CD4-positive, alpha-beta T cell treated with Interleukin-15 for 1 hour (primary cell): ENCODE results near the gene RACGAP1.

Experiments
- DNase-seq: peaks from one replicate; pipeline ENCODE4 v3.0.0-alpha.2; 2020

The RACGAP1 gene

DNA sequence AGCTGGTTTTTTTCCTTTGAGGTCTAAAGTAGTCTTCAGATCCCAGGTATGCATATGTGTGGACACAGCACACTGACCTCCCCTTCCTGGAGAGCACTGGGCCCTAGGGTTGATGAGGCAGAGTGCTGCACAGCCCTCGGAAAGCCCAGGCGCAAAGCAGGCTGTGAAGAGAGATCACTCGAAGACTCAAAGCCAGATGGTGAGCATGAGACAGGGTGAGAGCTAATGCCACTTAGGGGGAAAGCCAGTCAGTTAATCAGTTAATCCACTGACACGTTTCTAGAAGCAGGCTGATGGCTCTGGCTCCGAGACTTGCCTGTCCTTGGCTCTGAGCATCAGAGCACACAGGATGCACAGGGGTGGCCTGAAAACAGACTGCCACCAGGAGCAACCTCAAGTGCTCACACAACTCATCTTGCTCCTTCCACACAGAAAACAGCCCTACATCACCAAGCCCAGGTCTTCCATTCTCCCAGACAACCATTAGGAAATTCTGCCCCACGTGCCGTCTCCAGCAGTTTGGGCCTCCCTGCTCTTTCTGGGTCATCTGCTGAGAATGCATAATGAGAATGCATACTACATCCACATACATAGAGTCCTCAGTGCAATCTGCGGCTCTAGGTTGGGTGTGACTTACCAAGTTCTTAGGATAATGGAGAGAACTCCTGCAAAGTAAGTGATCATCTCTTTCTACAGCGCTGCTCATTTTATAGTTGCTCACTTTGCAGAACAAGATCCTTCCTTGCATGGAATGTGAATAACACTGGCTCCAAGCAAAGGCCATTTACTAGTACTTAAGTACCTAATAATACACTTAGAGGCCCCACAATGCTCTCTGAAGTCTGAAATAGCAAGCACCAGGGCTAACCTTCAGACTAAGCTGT is 40.6 kb downstream of the RACGAP1 start:
- DNase-seq, result no peak

DNA sequence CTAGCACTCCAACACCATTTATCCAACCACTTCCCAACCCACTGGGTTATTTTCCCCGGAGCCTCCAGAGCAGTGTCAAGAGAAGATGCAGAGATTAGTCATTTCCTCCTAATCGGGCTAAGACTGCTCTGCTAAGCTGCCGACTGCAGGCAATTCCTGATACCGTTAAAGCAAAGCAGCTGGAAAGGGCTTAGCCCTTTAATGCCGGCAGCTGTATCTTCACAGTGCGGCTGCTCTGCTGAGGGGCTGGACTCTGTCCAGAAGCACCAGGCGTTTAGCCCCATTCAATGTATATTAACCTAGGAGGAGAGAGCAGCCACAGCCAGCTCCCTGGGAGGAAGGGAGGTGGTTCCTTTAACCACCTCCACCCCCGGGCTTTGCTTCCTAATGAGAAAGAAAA is 41.4 kb downstream of the RACGAP1 start:
- DNase-seq, result no peak

DNA sequence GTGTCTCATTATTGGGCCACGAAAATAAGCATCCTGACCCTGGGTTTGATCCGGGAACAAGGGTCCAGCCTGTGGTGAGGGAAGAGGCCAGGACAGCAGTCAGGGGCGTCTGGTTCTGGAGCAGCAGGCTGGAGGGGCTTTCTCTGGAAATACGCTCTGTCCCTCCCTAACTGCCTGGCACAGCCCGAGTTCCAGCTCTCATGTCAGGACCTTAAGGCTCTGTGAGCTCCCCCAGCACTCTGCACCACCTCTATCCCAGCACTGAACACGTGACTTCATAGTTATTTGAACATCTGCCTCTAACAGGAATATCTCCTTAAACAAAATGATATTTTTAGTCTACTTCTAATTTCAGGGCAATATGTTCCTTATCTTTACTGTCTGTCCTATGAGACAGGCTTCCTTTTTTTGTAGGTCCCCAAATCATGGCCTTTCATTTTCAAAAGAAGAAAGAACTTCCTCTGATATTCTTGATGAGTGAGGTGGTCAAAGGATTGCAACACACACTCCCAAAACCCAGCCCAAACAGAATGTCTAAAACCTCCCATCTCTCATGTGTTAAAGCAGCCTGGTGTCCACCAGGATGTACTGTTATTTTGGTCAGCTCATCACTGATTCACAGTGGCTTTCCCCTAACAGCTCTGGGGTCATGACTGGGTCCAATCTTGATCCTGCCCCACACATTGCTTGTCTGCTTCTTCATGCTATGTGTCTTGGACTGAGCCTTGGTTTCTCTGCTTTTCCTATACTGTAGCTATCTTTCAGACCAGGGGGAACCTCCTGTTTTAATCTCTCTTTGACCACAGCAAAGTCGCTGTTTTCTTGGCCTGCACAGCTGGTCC is 42.8 kb downstream of the RACGAP1 start:
- no peak for DNase-seq

DNA sequence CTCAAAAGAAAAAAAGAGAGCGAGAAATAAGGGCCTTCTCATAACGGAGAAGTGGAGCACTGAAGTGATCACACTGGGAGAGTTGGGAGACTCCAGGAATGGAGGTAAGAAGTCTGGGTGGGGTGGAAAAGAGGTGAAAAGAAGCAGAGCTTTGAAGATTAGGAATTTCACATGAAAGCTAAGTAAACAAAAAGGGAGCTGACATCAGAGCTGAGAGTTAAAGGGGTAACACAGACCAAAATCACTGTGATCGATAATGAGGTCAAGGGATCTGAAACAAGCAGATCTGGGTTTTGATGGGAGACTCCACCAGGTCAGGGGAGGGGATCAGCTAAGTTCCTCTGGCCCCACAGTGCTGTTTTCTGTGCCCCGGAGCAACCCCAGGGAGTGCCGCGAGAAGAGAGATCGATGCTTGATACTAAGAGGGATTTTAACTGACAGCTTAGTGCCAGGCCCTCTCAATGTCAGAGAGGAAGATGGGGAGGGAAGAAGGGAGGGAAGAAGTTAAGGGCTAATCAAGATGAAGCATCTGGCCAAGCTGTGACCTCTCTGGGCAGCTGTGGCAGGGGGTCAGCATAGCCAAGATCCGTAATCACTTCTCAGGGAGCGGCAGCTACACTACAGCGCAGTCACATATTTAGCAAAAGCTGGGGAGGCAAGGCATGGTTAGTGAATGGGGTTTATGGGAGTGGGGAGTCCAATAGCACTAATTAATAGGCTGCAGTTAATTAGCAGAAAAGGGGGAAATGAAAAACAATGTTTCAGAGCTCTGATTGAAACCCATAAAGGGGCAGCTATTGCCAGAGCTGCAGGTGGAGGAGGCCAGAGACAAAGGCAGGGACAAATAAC is 44.6 kb downstream of the RACGAP1 start:
- DNase-seq, result no peak

DNA sequence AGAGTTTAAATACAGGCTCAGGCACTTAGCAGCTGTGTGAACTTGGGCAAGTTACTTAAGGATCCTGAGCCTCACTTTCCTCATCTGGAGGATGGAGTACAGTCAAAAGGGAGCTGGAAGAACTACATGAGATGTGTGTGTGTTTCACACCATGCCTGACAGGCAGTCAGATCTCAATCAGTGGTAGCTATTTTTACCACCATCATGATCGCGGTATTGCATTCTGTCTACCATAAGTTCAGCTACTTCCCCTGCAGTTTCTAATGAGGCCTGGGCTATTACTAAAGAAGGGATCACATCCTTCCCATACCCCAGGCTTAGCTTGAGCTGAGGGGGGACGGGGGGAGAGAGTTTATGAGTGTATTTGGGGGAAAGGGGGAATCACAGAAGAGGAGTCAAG is 45.5 kb downstream of the RACGAP1 start:
- DNase-seq, result no peak

DNA sequence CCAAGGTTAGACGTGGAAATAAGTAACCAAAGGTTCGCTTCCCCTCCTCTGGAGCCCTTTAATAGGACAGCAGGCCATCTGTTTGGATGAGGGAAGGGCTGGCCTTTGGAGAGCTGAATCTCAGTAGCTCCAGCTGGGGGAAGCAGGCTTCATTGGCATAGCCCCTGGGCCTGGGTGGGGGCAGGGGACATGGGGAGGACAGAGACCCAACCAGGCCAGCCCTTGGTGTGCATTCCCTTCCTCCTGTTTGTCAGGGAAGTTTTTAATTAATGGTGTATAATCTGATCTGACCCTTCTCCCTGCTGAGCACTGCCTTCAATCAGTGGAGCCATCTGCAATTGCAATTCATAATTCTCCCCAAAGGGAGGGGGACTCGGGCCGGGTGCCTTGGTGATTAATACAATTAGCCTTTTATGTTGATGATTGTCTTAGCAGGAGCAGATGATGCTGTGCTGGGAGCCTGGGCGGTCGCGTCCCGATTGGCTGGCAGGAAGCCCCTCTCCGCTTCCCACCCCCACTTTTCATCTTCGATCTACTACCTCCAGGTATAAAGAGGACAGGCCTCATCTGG is 46.2 kb downstream of the RACGAP1 start:
- DNase-seq, result no peak

DNA sequence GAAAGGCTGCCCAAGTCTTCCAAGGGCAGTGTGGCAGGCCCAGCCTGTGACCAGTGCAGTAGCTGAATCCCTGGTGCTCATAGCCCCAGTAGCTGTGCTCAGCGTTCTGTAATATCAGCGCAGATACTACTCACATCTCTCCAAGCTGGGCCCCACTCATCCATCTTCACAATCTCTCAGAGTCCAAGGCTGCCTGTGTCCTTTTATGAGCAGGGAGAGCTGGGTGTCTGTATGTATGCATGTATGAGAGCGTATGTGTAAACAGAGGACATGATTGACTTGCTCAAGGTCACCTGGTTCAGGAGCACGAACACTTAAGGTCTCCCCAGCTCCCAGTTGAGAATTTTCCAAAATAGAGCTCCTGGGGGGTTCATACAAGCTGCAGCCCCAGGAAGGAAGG is 47.2 kb downstream of the RACGAP1 start:
- DNase-seq, result no peak

DNA sequence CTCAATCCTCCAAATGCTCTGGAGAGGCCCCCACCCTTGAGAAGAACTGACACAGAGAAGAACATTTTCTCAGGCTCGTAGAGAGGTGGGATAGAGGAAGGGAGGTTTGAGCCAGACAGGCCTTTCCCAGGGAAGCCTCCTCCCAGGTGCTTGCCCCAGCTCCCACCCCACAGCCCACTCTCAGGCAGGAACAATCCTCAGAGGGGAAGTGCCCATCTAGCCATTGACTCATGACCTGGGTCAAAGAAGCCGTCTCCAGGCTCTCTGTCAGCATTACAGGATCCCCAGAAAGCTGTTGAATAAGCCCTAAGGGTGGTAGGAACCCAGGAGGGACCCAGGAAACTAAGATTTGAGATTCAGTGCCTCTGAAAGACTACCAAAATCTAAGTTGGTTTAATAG is 48.7 kb downstream of the RACGAP1 start:
- DNase-seq, result no peak

DNA sequence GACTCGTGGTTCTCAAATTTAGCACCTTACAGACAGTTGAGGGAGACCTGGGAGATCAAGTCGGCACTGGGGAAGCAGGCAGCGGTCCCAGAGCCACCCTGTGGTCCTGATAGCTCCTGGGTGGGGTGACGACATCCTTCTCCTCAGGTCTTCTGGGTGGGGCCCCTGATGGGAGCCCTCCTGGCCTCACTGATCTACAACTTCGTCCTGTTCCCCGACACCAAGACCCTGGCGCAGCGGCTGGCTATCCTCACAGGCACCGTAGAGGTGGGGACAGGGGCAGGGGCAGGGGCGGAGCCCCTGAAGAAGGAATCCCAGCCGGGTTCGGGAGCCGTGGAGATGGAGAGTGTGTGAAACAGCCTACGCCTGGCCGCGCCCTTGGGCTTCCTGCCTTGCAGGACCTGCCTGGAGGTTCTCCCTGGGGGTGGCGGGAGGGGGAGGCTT is 50.0 kb downstream of the RACGAP1 start:
- DNase-seq, result no peak

DNA sequence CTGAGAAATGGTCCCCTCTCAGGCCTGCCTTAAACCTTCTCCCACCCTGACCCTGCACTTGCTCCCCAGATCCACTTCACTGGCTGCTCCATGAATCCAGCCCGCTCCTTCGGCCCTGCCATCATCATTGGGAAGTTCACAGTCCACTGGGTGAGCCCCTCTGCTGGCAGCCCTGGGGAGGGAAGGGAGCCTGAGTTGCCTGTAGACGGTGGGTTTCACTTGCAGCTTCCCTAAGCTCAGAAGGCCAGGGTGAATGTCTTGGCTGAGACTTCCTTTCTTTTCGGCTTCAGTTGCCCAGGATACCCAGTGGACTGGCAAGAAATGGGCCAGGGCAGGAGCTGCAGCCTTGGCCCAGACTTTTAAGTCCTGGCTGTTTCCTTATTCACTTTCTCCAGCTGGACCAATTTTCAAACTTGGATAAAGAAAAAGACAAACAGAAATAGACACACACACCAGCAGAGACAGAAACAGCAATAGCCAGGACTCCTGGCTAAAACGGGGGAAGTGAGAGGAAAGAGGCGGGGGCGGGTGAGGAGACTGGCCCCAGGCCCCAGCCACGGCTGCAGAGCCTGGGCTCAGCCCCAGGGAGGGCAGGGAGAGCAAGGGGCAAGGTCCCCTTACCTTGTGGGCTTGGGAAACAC is 50.5 kb downstream of the RACGAP1 start:
- no peak for DNase-seq

DNA sequence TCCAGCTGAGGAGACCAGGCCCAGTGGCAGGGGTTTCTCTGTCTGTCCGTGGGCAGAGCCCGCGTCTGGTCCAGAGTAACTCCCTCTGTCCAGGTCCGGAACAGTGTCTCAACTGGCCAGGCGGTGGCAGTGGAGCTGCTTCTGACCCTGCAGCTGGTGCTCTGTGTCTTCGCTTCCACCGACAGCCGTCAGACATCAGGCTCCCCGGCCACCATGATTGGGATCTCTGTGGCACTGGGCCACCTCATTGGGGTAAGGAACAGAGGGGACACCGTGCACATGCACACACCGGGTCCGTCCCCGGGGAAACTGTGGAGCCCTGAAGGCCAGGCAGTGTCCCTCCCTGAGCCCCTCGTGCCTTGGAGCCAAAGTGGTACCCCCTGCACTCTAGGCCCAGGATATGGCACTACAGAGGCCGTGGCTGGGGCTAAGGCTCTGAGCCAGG is 51.0 kb downstream of the RACGAP1 start:
- DNase-seq, result no peak

DNA sequence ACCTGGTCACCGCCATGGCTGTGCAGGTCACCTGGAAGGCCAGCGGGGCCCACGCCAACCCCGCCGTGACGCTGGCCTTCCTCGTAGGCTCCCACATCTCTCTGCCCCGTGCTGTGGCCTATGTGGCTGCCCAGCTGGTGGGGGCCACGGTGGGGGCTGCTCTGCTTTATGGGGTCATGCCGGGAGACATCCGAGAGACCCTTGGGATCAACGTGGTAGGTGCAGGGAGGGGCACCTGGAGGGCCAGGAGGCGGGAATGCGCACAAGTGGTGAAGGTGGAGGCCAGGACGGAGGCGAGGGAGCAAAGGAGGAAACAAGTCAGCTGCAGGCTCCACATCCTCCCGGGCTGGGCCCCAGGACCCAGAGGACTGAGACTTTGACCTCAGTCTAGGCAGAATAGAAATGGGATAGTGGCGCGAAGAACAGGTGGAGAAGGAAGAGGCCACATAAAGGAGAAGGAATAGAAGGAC is 51.9 kb downstream of the RACGAP1 start:
- no peak for DNase-seq

DNA sequence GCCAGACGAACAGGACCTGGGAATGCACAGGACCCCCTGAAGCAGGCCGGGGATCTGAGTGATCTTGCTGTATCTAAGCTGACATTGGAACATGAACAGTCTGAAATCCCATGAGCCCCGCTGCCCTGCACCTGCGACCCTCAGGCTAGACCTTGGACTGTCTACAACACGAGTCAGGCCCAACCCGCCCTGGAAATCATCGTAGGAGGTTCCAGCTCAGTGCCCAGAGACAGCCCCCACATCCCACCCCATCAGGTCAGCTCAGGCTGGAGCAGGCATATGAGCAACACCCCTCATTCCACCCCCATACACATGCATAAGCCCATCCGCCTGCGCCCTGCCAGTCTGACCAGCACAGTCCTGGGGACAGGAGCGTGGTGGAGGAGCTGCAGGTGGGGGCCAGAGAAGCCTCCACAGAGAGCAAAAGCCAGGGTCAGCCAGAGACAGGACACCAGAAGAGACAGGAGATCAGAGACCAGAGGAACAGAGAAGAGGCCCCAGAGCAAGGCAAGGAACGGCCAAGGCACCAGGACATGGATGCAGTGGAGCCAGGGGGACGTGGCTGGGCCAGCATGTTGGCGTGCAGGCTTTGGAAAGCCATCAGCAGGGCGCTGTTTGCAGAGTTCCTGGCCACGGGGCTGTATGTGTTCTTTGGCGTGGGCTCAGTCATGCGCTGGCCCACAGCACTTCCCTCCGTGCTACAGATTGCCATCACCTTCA is 52.5 kb downstream of the RACGAP1 start, which contains the start of gene AQP6:
Gene AQP6 (plus strand): TSS at position 307 of the 720 bp plus-strand sequence. CDS start 227 bp downstream, at position 534.
- DNase-seq, result no peak

DNA sequence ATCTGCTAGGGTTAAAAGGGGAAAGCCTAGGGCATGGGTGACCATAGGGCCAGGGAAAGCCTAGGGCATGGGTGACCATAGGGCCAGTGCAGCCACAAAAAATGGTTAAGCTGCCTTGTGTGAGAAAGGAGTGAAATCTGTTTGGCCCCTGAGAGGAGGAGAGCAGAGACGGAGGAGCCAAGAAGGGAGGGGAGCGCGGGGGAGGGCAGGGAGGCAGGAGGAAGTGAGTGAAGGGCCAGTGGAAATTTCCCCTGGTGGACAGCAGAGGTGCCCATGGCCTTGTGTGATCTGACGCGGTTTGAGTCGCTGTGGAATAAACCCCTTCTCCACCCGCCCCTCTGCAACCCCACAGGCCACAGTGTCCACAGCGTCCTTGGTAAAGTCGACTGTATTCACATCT is 53.2 kb downstream of the RACGAP1 start:
- DNase-seq, result no peak

DNA sequence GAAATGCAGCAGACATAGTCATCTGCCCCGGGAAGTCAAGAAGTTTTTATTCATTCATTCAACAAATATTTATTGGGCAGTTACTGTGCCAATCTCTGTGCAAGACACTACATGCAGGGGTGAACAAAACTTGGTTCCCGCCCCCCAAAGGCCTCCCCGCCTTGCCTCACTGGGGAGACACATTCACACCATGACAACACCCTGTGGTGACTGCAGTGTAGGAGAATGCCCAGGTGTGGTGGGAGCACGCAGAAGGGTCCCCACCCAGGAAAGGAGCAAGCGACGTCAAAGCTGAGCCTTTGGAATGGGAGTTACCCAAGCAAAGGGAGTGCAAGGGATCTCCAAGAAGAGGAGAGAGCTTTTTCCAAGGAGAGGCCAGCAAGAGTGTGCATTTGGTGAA is 54.2 kb downstream of the RACGAP1 start:
- no peak for DNase-seq

DNA sequence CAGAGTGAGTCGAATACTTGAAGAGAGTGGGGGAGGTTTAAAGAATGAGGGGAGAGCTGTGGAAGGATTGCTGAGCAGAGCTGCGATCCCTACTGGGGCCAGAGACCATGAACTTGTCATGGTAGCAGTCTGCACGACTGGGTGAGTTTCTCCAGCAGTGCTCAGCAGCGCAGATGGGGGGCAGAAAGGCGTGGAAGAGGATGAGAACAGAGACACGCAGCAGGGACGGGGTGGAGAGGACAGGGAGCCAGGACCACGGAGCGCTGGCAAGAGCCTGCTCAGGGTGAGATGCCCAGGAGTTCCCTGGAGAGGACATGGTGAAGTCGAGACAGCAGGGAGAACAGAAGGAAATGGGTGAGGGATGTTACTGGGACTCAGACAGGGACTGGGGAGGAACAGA is 54.6 kb downstream of the RACGAP1 start:
- DNase-seq, result no peak

DNA sequence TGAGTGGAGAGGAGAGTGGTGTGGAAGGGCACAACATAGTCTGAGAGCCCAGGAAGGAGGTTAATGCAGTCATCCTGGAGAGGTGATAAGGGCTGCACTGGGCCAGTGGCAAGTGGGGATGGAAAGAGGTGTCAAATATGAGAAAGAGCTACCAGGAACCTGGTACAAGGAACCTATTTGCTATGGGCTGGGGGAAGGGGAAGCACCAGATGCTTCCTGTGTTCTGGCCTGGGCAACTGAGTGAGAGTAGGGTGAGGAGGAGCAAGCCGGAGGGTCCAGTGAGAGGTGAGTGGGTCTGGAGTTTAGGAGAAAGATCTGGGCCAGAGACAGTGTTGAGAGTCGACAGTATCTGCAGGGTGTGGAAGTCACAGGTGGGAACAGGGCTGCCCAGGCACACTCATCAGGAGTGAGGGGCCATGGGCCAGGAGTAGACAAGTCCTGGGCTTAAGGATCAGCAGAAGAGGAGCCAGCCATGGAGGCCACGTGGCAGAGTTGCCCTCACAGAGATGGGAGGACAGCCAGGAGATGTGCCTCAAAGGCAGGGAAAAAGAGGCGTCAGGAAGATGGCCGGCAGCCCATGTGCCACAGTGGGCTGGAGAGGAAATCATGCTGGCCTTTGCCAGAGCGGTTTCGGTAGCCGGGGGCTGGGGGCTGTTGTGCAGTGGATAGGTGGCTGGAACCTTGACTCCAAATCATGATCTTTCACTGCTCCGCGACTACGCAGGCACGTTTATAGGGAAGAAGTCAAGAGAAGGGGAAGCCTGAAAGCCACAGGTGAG is 55.5 kb downstream of the RACGAP1 start:
- DNase-seq, result no peak

DNA sequence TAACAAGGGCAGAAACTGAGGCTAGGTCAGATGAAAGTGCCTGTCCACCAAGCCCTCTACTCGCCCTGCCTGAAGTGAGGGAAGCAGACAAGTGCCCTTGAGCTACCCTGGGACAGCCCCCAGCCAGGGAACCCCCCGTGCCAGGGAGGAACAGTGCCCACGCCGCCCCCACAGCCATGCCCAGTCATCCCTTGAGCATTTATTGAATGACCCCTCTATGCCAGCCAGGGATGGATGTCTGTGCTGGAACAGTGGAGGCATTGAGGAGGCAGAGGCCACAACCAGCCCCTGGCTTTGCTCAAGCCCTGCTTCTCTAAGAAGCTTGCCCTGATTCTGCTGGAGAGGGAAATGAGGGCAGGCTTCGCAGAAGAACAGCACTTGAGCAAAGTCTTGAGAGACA is 56.3 kb downstream of the RACGAP1 start:
- DNase-seq, result no peak

DNA sequence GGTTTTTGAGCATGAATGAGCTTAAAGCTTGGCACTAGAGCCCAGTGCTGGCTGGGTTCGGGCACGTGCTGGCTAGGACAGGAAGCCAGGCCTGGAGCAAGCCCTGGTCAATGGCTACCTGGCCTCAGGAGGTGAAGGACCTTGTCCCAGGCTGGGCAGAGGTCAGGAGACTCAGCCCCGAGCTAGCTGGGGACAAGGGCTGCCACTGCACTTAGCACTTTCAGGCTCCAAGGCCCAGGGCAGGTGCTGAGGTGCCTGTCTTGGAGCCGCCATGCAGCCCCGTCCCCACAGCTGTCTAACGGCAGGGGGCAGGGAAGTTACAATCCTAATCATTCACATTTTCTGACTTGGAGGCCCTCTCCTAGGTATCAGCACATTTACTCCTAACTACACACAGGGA is 56.8 kb downstream of the RACGAP1 start:
- DNase-seq, result no peak

DNA sequence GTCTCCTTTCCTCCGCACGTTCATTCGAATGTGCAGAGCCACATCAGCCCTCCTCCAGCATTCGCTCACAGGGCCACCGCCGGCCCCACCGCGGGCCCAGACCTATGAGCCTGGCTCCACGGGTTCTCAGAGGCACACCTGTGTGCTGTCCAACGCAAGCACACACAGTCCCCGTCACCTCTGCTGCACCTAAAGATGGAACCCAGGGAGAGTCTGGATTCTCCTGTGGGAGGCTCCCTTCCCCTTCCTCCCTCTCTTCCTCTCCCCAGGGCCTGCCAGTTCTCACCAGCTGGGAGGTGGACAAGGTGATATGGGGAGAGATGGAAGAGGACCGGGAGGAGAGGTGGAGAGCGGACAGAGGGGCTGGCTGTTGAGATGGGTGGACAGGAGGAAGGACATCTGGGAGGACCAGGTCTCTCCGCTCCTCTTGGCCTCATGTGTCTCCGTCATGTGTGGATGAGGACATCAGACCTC is 57.5 kb downstream of the RACGAP1 start:
- no peak for DNase-seq
